Activated CD4-positive, alpha-beta T cell treated with anti-CD3 and anti-CD28 coated beads, Interleukin-2, amount 50 U/mL, for 4 hours (primary cell): ENCODE results near the gene GPR39.

Source experiments
- DNase-seq, 2 experiments: peaks; one replicate each; pipeline ENCODE4 v3.0.0-alpha.2; 2020

The GPR39 gene

GRCh38 chr2:132414081-132414480, 2.5 kb upstream of the GPR39 start:
- DNase-seq: no peak

- DNase-seq: no peak
These were observed 1.2 kb upstream of the GPR39 start for GRCh38 chr2:132415256-132415914.

- no peak for DNase-seq
These were observed 486 bp upstream of the GPR39 start for GRCh38 chr2:132415915-132416722.

- DNase-seq: no peak
These were observed 928 bp downstream of the GPR39 start for GRCh38 chr2:132417430-132418035.

- DNase-seq: no peak
These were observed 2.6 kb downstream of the GPR39 start for GRCh38 chr2:132419235-132419634.

GRCh38 chr2:132419941-132420340, 3.3 kb downstream of the GPR39 start:
- DNase-seq: no peak

GRCh38 chr2:132420816-132421805, 4.5 kb downstream of the GPR39 start:
- DNase-seq: no peak

- no peak for DNase-seq
These were observed 6.1 kb downstream of the GPR39 start for GRCh38 chr2:132422736-132423135.

GRCh38 chr2:132424526-132425121, 8.0 kb downstream of the GPR39 start:
- DNase-seq: no peak

- no peak for DNase-seq
These were observed 9.4 kb downstream of the GPR39 start for GRCh38 chr2:132426033-132426432.

GRCh38 chr2:132426656-132427055, 10.1 kb downstream of the GPR39 start:
- DNase-seq: no peak

- no peak for DNase-seq
These were observed 12.7 kb downstream of the GPR39 start for GRCh38 chr2:132429351-132429750.

GRCh38 chr2:132429941-132430573, 13.5 kb downstream of the GPR39 start:
- DNase-seq: no peak

GRCh38 chr2:132430895-132431294, 14.3 kb downstream of the GPR39 start:
- DNase-seq: no peak

GRCh38 chr2:132437852-132438669, 21.5 kb downstream of the GPR39 start:
- DNase-seq: no peak

- DNase-seq: no peak
These were observed 22.1 kb downstream of the GPR39 start for GRCh38 chr2:132438691-132439090.

GRCh38 chr2:132439703-132440398, 23.2 kb downstream of the GPR39 start:
- no peak for DNase-seq

GRCh38 chr2:132441051-132441450, 24.4 kb downstream of the GPR39 start:
- no peak for DNase-seq

GRCh38 chr2:132442278-132442677, 25.7 kb downstream of the GPR39 start:
- DNase-seq: no peak

GRCh38 chr2:132443106-132443505, 26.5 kb downstream of the GPR39 start:
- DNase-seq: no peak
